PC-3 (cell line): ENCODE data around the gene AFF1. TPM values are rescaled to one million over a fixed set of nuclear protein-coding genes. Genes with fewer than 3 reads are reported as not detected.

ENCODE experiments used
- ATAC-seq: fragments of 200-7000 bp; cut with Tn5 transposase; 2 replicates; pipeline ENCODE4 v1.9.1; 2020; ENCODE audit warnings: mild to moderate bottlenecking, moderate library complexity
- BruUV-seq: library from RNA; stranded (reverse); fragments of 400-500 nt; replicated peaks from 2 replicates; lab custom pipeline; 2021; lab: Mats Ljungman, UMichigan
- CTCF ChIA-PET: fragments of 300-600 bp; sonication (Branson Sonifier 250); formaldehyde crosslinking; loops from one replicate; lab custom pipeline; 2022; ENCODE audit warnings: antibody characterized with exemption; lab: Charles Lee
- POLR2A ChIA-PET: fragments of 300-600 bp; sonication (Branson Sonifier 250); formaldehyde crosslinking; loops from one replicate; lab custom pipeline; 2022; ENCODE audit warnings: antibody characterized with exemption; ENCODE audit not compliant: unreplicated experiment; lab: Charles Lee
- DNase-seq: peaks from one replicate; pipeline ENCODE4 v3.0.0-alpha.2; 2015
- H2AFZ ChIP-seq: fragments of 300-600 bp; sonication (generic); 2 replicates; pipeline ENCODE4 v1.6.0; 2016; ENCODE audit warnings: antibody characterized with exemption, low read length
- H3F3A ChIP-seq: fragments of 300-600 bp; sonication (generic); one replicate; pipeline ENCODE4 v1.6.0; 2017; ENCODE audit warnings: antibody characterized with exemption, low read length, control low read depth, mild to moderate bottlenecking; ENCODE audit not compliant: unreplicated experiment
- H3K27ac ChIP-seq: fragments of 300-600 bp; sonication (generic); 2 replicates; pipeline ENCODE4 v1.5.1; 2016; ENCODE audit warnings: mild to moderate bottlenecking, low read length
- H3K27me3 ChIP-seq: fragments of 300-600 bp; sonication (generic); 2 replicates; pipeline ENCODE4 v1.6.1; 2016; ENCODE audit warnings: low read length, mixed read lengths
- H3K36me3 ChIP-seq: fragments of 300-600 bp; sonication (generic); 2 replicates; pipeline ENCODE4 v1.6.1; 2016; ENCODE audit warnings: low read depth, mixed run types, low read length, mixed read lengths
- H3K4me1 ChIP-seq: fragments of 300-600 bp; sonication (generic); 2 replicates; pipeline ENCODE4 v1.5.1; 2016; ENCODE audit warnings: low read length; ENCODE audit not compliant: insufficient read depth
- H3K4me2 ChIP-seq: fragments of 300-600 bp; sonication (generic); 2 replicates; pipeline ENCODE4 v1.6.0; 2016; ENCODE audit warnings: low read length
- H3K4me3 ChIP-seq: fragments of 300-600 bp; sonication (generic); 2 replicates; pipeline ENCODE4 v1.5.1; 2016; ENCODE audit warnings: mild to moderate bottlenecking, low read length, mixed read lengths
- H3K79me2 ChIP-seq: fragments of 300-600 bp; sonication (generic); 2 replicates; pipeline ENCODE4 v1.6.1; 2017; ENCODE audit warnings: low read length, mixed read lengths
- H3K9ac ChIP-seq: fragments of 300-600 bp; sonication (generic); 2 replicates; pipeline ENCODE4 v1.6.0; 2016; ENCODE audit warnings: mild to moderate bottlenecking, low read length
- H3K9me2 ChIP-seq: fragments of 300-600 bp; sonication (generic); replicated peaks from 2 replicates; pipeline ENCODE4 v1.6.1; 2016; ENCODE audit warnings: mixed run types, low read length, mixed read lengths
- H3K9me3 ChIP-seq: fragments of 300-600 bp; sonication (generic); 2 replicates; pipeline ENCODE4 v1.6.1; 2016; ENCODE audit warnings: low read length, mixed read lengths
- H4K20me1 ChIP-seq: fragments of 300-600 bp; sonication (generic); 2 replicates; pipeline ENCODE4 v1.6.1; 2016; ENCODE audit warnings: low read length, mixed read lengths
- CTCF ChIP-seq: fragments of 300-600 bp; sonication (generic); conservative IDR thresholded peaks from 2 replicates; pipeline ENCODE4 v1.5.1; 2017; ENCODE audit warnings: antibody characterized with exemption, low read depth, mild to moderate bottlenecking, low read length
- EZH2 ChIP-seq: fragments of 300-600 bp; sonication (generic); IDR thresholded peaks from one replicate; pipeline ENCODE4 v1.6.1; 2017; ENCODE audit warnings: antibody characterized with exemption, mild to moderate bottlenecking, low read length; ENCODE audit not compliant: unreplicated experiment
- EZH2phosphoT487 ChIP-seq: fragments of 300-600 bp; sonication (generic); IDR thresholded peaks from 2 replicates; pipeline ENCODE4 v1.6.1; 2018; ENCODE audit warnings: mild to moderate bottlenecking, antibody characterized with exemption, low read length, borderline replicate concordance
- intact Hi-C: fragments of 100-400 bp; cut with micrococcal nuclease; formaldehyde crosslinking; loops from 2 replicates; pipeline ENCODE4 v1.9.0; 2023
- total RNA-seq: library from RNA; depleted of rRNA; stranded (reverse); fragments of >200 nt; gene quantifications from 2 replicates; pipeline ENCODE4 v1.2.3, GENCODE V29; 2014

Gene AFF1
- total RNA-seq, 1 experiment from 2014 or later = 8.1 TPM

GRCh38 chr4:87076690-87077358 lies 142.0 kb downstream of the AFF1 start:
- no peak overlapping the region for H3K27ac ChIP-seq
- BruUV-seq = no TSS peak
- H3K27me3 ChIP-seq = no peaks in the 10 kb centered on the region
- intact Hi-C loops = no loop called here
- ChIA-PET CTCF (no interaction called here), POLR2A (no interaction called here)
- DNase-seq = no peak
- no peaks in the 10 kb centered on the region for H4K20me1 ChIP-seq
- no peak overlapping the region for H3K4me3 ChIP-seq
- no peaks in the 10 kb centered on the region for H3F3A ChIP-seq
- no peaks in the 10 kb centered on the region for H3K9me3 ChIP-seq
- H3K4me1 ChIP-seq = peaks cover 17% of the 10 kb centered on the region
- H2AFZ ChIP-seq = no peak overlapping the region
- no peak overlapping the region for H3K9ac ChIP-seq
- peak; percentile 23; the same call in 1 of the 2 replicates for ATAC-seq
- peaks cover 5% of the 10 kb centered on the region; the same call in 1 of the 2 replicates for H3K79me2 ChIP-seq
- H3K36me3 ChIP-seq = no peaks in the 10 kb centered on the region
- no peak overlapping the region for H3K4me2 ChIP-seq
- no peaks in the 10 kb centered on the region for H3K9me2 ChIP-seq
- no peak for TF ChIP-seq EZH2

- Histone ChIP-seq H3K4me1 (peaks cover 12% of the 10 kb centered on the region), H3F3A (no peaks in the 10 kb centered on the region), H3K9me3 (no peaks in the 10 kb centered on the region), H3K27me3 (no peaks in the 10 kb centered on the region), H3K9ac (no peak overlapping the region), H3K4me2 (no peak overlapping the region), H2AFZ (no peak overlapping the region), H4K20me1 (no peaks in the 10 kb centered on the region), H3K4me3 (no peak overlapping the region), H3K79me2 (peaks cover 5% of the 10 kb centered on the region; the same call in 1 of the 2 replicates), H3K36me3 (no peaks in the 10 kb centered on the region), H3K9me2 (no peaks in the 10 kb centered on the region), H3K27ac (no peak overlapping the region)
- ChIA-PET POLR2A (no interaction called here), CTCF (no interaction called here)
- intact Hi-C loops = no loop called here
- DNase-seq = no peak
- ATAC-seq = no peak
- no TSS peak for BruUV-seq
- TF ChIP-seq CTCF = no peak
- no peak for TF ChIP-seq EZH2
- no peak for TF ChIP-seq EZH2phosphoT487
Observed at GRCh38 chr4:87077914-87078585, 143.2 kb downstream of the AFF1 start.

- Histone ChIP-seq H3K79me2 (peaks cover 5% of the 10 kb centered on the region; the same call in 1 of the 2 replicates), H3K27ac (no peak overlapping the region), H4K20me1 (no peaks in the 10 kb centered on the region), H3K27me3 (no peaks in the 10 kb centered on the region), H2AFZ (no peak overlapping the region), H3K4me2 (no peak overlapping the region), H3K9me2 (no peaks in the 10 kb centered on the region), H3K4me3 (no peak overlapping the region), H3K9me3 (no peaks in the 10 kb centered on the region), H3K4me1 (peaks cover 3% of the 10 kb centered on the region), H3K9ac (no peak overlapping the region), H3K36me3 (no peaks in the 10 kb centered on the region), H3F3A (no peaks in the 10 kb centered on the region)
- TF ChIP-seq EZH2phosphoT487 (no peak), EZH2 (no peak), CTCF (no peak)
- no TSS peak for BruUV-seq
- ChIA-PET POLR2A (no interaction called here), CTCF (no interaction called here)
- ATAC-seq = no peak
- intact Hi-C loops = no loop called here
- no peak for DNase-seq
Observed at GRCh38 chr4:87078987-87079486, 144.2 kb downstream of the AFF1 start.
